HCT116 (cell line): ENCODE measurements around the gene CCDC159. TPM values are rescaled to one million over a fixed set of nuclear protein-coding genes. Genes with fewer than 3 reads are reported as not detected.
A peak's percentile ranks its signal among the peaks of the same experiment; 100 is the strongest.

Experiments
- ATAC-seq: fragments of 200-7000 bp; cut with Tn5 transposase; 2 replicates; pipeline ENCODE4 v1.9.1; 2020; ENCODE audit warnings: mild to moderate bottlenecking, moderate library complexity
- BruUV-seq: library from RNA; stranded (reverse); fragments of 400-500 nt; replicated peaks from 2 replicates; lab custom pipeline; 2021; lab: Mats Ljungman, UMichigan
- CTCF ChIA-PET: fragments of 300-600 bp; sonication (Branson Sonifier 250); formaldehyde crosslinking; loops from one replicate; lab custom pipeline; 2021; ENCODE audit warnings: antibody characterized with exemption; lab: Charles Lee
- POLR2A ChIA-PET: fragments of 300-600, 350-600 bp; sonication (Branson Sonifier 250); formaldehyde crosslinking; loops from one replicate; lab custom pipeline; 2021; ENCODE audit warnings: antibody characterized with exemption; lab: Charles Lee
- RAD21 ChIA-PET, 2 experiments: fragments of 300-600 bp; sonication (Branson Sonifier 250); formaldehyde crosslinking; loops; one replicate each; lab custom pipeline; 2023; ENCODE audit warnings: low total read pairs in 2 of 2; ENCODE audit not compliant: uncharacterized antibody in 2 of 2, unreplicated experiment in 2 of 2, low non-redundant PET in 1 of 2; lab: Charles Lee
- DNase-seq: peaks from one replicate; pipeline ENCODE4 v3.0.0-alpha.2; 2010; ENCODE audit warnings: low read depth, low spot score
- H2AFZ ChIP-seq: fragments of 200-600 bp; shearing (Covaris generic), sonication (generic); 2 replicates; pipeline ENCODE4 v1.6.1; 2017; ENCODE audit warnings: low read depth, mixed run types, mixed read lengths, antibody characterized with exemption, low read length; ENCODE audit not compliant: poor library complexity, severe bottlenecking
- H3K27ac ChIP-seq: 2 replicates; pipeline ENCODE4 v1.5.1; 2012; ENCODE audit warnings: low read depth, low read length
- H3K27me3 ChIP-seq: fragments of 200-600 bp; sonication (generic); 2 replicates; pipeline ENCODE4 v1.6.1; 2016; ENCODE audit warnings: mixed run types, low read length, mixed read lengths; ENCODE audit not compliant: insufficient read depth
- H3K36me3 ChIP-seq, 2 experiments: fragments of 200-500 bp in 1 of 2; fragments of 200-600 bp in 1 of 2; sonication (Bioruptor generic) in 1 of 2; sonication (generic) in 1 of 2; 2 replicates each; pipeline versions ENCODE4 v1.5.1 to v1.6.1; 2014 to 2016; ENCODE audit warnings: low read length in 2 of 2, inconsistent platforms in 1 of 2, mixed read lengths in 1 of 2, mixed run types in 1 of 2; ENCODE audit not compliant: insufficient read depth in 2 of 2, control insufficient read depth in 1 of 2
- H3K4me1 ChIP-seq, 2 experiments: fragments of 200-600 bp in 1 of 2; sonication (generic) in 1 of 2; 2 replicates each; pipeline versions ENCODE4 v1.5.1 to v1.6.1; 2012 to 2017; ENCODE audit warnings: low read length in 2 of 2, inconsistent platforms in 1 of 2, mild to moderate bottlenecking in 1 of 2, mixed read lengths in 1 of 2, mixed run types in 1 of 2, moderate library complexity in 1 of 2; ENCODE audit not compliant: insufficient read depth in 2 of 2, control insufficient read depth in 1 of 2
- H3K4me2 ChIP-seq: fragments of 200-600 bp; sonication (generic); 2 replicates; pipeline ENCODE4 v1.6.1; 2017; ENCODE audit warnings: mixed run types, low read length, mixed read lengths
- H3K4me3 ChIP-seq, 2 experiments: fragments of 200-600 bp in 1 of 2; sonication (generic) in 1 of 2; replicated peaks in 1 of 2; 2 replicates each; pipeline ENCODE4 v1.5.1; 2011 to 2016; ENCODE audit warnings: low read length in 2 of 2, control low read depth in 1 of 2, low read depth in 1 of 2, mild to moderate bottlenecking in 1 of 2, mixed read lengths in 1 of 2, mixed run types in 1 of 2
- H3K79me2 ChIP-seq: fragments of 200-600 bp; sonication (generic); 2 replicates; pipeline ENCODE4 v1.6.1; 2017; ENCODE audit warnings: mild to moderate bottlenecking, mixed run types, low read length, moderate library complexity, mixed read lengths; ENCODE audit not compliant: insufficient read depth
- H3K9ac ChIP-seq: fragments of 200-600 bp; sonication (generic); 2 replicates; pipeline ENCODE4 v1.6.1; 2016; ENCODE audit warnings: low read length, mixed read lengths
- H3K9me2 ChIP-seq: fragments of 200-600 bp; sonication (generic), shearing (Covaris generic); 2 replicates; pipeline ENCODE4 v1.6.1; 2017; ENCODE audit warnings: mixed run types, mild to moderate bottlenecking, moderate library complexity; ENCODE audit not compliant: insufficient read depth
- H3K9me3 ChIP-seq, 2 experiments: fragments of 200-500 bp in 1 of 2; fragments of 200-600 bp in 1 of 2; sonication (Bioruptor generic) in 1 of 2; sonication (generic) in 1 of 2; 2 replicates each; pipeline ENCODE4 v1.6.1; 2014 to 2017; ENCODE audit warnings: low read length in 2 of 2, mixed read lengths in 2 of 2, inconsistent platforms in 1 of 2, low read depth in 1 of 2, mild to moderate bottlenecking in 1 of 2, mixed run types in 1 of 2, moderate library complexity in 1 of 2; ENCODE audit not compliant: control insufficient read depth in 1 of 2, insufficient read depth in 1 of 2
- H4K20me1 ChIP-seq: fragments of 200-600 bp; sonication (generic), shearing (Covaris generic); 2 replicates; pipeline ENCODE4 v1.6.1; 2017; ENCODE audit warnings: mixed run types, mild to moderate bottlenecking, moderate library complexity; ENCODE audit not compliant: insufficient read depth
- EZH2 ChIP-seq: fragments of 200-600 bp; sonication (generic); IDR thresholded peaks from 2 replicates; pipeline ENCODE4 v1.6.1; 2017; ENCODE audit warnings: antibody characterized with exemption, mixed run types
- EZH2phosphoT487 ChIP-seq: fragments of 200-600 bp; IDR thresholded peaks from 2 replicates; pipeline ENCODE4 v1.6.1; 2018; ENCODE audit warnings: antibody characterized with exemption, borderline replicate concordance
- FOSL1 ChIP-seq: IDR thresholded peaks from 2 replicates; pipeline ENCODE4 v1.6.1; 2012; ENCODE audit warnings: low read depth
- JUND ChIP-seq: IDR thresholded peaks from 2 replicates; pipeline ENCODE4 v1.6.1; 2012
- POLR2A ChIP-seq: IDR thresholded peaks from 2 replicates; pipeline ENCODE4 v1.7.0; 2011; ENCODE audit warnings: borderline replicate concordance; ENCODE audit not compliant: insufficient read depth, insufficient read length; ENCODE audit errors: extremely low read depth
- RAD21 ChIP-seq: IDR thresholded peaks from 2 replicates; pipeline ENCODE4 v1.6.1; 2012; ENCODE audit warnings: low read depth, mild to moderate bottlenecking
- SIN3A ChIP-seq: IDR thresholded peaks from 2 replicates; pipeline ENCODE4 v1.6.1; 2012; ENCODE audit warnings: low read depth
- TCF7L2 ChIP-seq: IDR thresholded peaks from 2 replicates; pipeline ENCODE4 v1.7.0; 2011; ENCODE audit warnings: borderline replicate concordance, inconsistent platforms; ENCODE audit not compliant: insufficient read depth, insufficient read length; ENCODE audit errors: extremely low read depth
- YY1 ChIP-seq: IDR thresholded peaks from 2 replicates; pipeline ENCODE4 v1.6.1; 2011; ENCODE audit warnings: low read length, low read depth, moderate library complexity, mild to moderate bottlenecking; ENCODE audit not compliant: insufficient replicate concordance; ENCODE audit errors: extremely low read depth
- ZBTB33 ChIP-seq: IDR thresholded peaks from 2 replicates; pipeline ENCODE4 v1.6.1; 2011; ENCODE audit warnings: mild to moderate bottlenecking, low read length, moderate library complexity; ENCODE audit not compliant: insufficient replicate concordance; ENCODE audit errors: extremely low read depth
- ZFX ChIP-seq: fragments of 450-650 bp; IDR thresholded peaks from 2 replicates; pipeline ENCODE4 v1.6.1; 2017
- ZNF274 ChIP-seq: fragments of 200-500 bp; sonication (Bioruptor generic); IDR thresholded peaks from 2 replicates; pipeline ENCODE4 v1.6.1; 2014; ENCODE audit warnings: mild to moderate bottlenecking, low read depth, low read length, inconsistent platforms
- intact Hi-C: fragments of 100-400 bp; cut with micrococcal nuclease; formaldehyde crosslinking; loops from 2 replicates; pipeline ENCODE4 v1.10.0; 2022
- total RNA-seq: library from RNA; stranded (reverse); gene quantifications from one replicate; pipeline ENCODE4 v1.2.1, GENCODE V29; 2021; ENCODE audit not compliant: unreplicated experiment

CCDC159 gene
- total RNA-seq, 1 experiment from 2014 or later: 7.7 TPM

- DNase-seq (no peak), ATAC-seq (no peak)
- Histone ChIP-seq H3K4me2 (no peak overlapping the region), H3K36me3 (0 out of 4 replicates have a peak, but pooled peaks cover 0 to 3% of the 10 kb centered on the region in 2 experiments), H2AFZ (no peak overlapping the region), H3K27ac (no peak overlapping the region), H3K27me3 (no peaks in the 10 kb centered on the region), H3K9me3 (no peaks in the 10 kb centered on the region), H3K79me2 (no peaks in the 10 kb centered on the region), H3K9ac (no peak overlapping the region), H3K4me3 (no peak overlapping the region), H3K4me1 (no peaks in the 10 kb centered on the region), H3K9me2 (no peaks in the 10 kb centered on the region), H4K20me1 (no peaks in the 10 kb centered on the region)
- TF ChIP-seq JUND: no peak
- TF ChIP-seq EZH2phosphoT487: no peak
- TF ChIP-seq SIN3A: no peak
- TF ChIP-seq RAD21: no peak
- no peak for TF ChIP-seq TCF7L2
- TF ChIP-seq ZBTB33: no peak
- no peak for TF ChIP-seq ZFX
- no peak for TF ChIP-seq YY1
- no peak for TF ChIP-seq FOSL1
- TF ChIP-seq ZNF274: no peak
- TF ChIP-seq EZH2: no peak
- no peak for TF ChIP-seq POLR2A
- BruUV-seq: TSS peak; percentile 45
- ChIA-PET RAD21 (no interaction called here), CTCF (interaction anchor here (0.6 to 1.2 kb wide), 2 partner anchors 9 to 29 kb away, joined by 3 read pairs; no protein-coding TSS in a partner anchor), POLR2A (interaction anchor here (1.9 kb wide), 1 partner anchor 22 kb away, joined by 4 read pairs; no protein-coding TSS in a partner anchor)
- intact Hi-C loops: no loop called here
Measured at GRCh38 chr19:11322269-11323024, 23.9 kb upstream of the CCDC159 start.
